IPS DF 6.9 (cell line): ENCODE measurements around the gene FOXK1.

Experiments used
- DNase-seq: peaks from one replicate; pipeline ENCODE4 v3.0.0-alpha.2; 2013; ENCODE audit warnings: low read depth, low spot score
- H3K27ac ChIP-seq: one replicate; pipeline ENCODE4 v1.5.1; 2013; ENCODE audit warnings: low read length, control low read depth
- H3K27me3 ChIP-seq: 2 replicates; pipeline ENCODE4 v1.6.1; 2013; ENCODE audit warnings: mild to moderate bottlenecking, low read length; ENCODE audit not compliant: control insufficient read depth, insufficient read depth
- H3K36me3 ChIP-seq: 2 replicates; pipeline ENCODE4 v1.6.1; 2013; ENCODE audit warnings: low read length; ENCODE audit not compliant: control insufficient read depth, insufficient read depth
- H3K4me1 ChIP-seq: 2 replicates; pipeline ENCODE4 v1.6.1; 2013; ENCODE audit warnings: low read length; ENCODE audit not compliant: control insufficient read depth, insufficient read depth
- H3K4me3 ChIP-seq: 2 replicates; pipeline ENCODE4 v1.5.1; 2013; ENCODE audit warnings: mild to moderate bottlenecking, low read length
- H3K9me3 ChIP-seq: 2 replicates; pipeline ENCODE4 v1.6.1; 2013; ENCODE audit warnings: low read length, inconsistent platforms; ENCODE audit not compliant: control insufficient read depth, insufficient read depth
- WGBS: extraction: QIAGEN DNeasy Blood & Tissue Kit; methylation state at CpG from one replicate; pipeline ENCODE4 v1.1.7; 2013; ENCODE audit warnings: mixed read lengths, missing lambda C conversion rate; ENCODE audit not compliant: insufficient read length, insufficient coverage; 5-methylcytosine and 5-hydroxymethylcytosine counted together

The FOXK1 gene

GRCh38 chr7:4808565-4808964, 126.5 kb downstream of the FOXK1 start:
- H3K4me1 ChIP-seq = no peaks in the 10 kb centered on the region
- no CpG with 5 or more reads among the region's 37 CpGs for WGBS
- no peak for DNase-seq
- no peaks in the 10 kb centered on the region for H3K27me3 ChIP-seq
- peaks cover 2% of the 10 kb centered on the region; the same call in 1 of the 2 replicates for H3K9me3 ChIP-seq
- H3K27ac ChIP-seq = no peak overlapping the region
- no peaks in the 10 kb centered on the region for H3K36me3 ChIP-seq
- no peak overlapping the region for H3K4me3 ChIP-seq

GRCh38 chr7:4809091-4809591, 127.0 kb downstream of the FOXK1 start:
- DNase-seq = no peak
- Histone ChIP-seq H3K4me3 (no peak overlapping the region), H3K27me3 (no peaks in the 10 kb centered on the region), H3K27ac (no peak overlapping the region), H3K36me3 (no peaks in the 10 kb centered on the region), H3K4me1 (no peaks in the 10 kb centered on the region), H3K9me3 (peaks cover 2% of the 10 kb centered on the region; the same call in 1 of the 2 replicates)
- no CpG with 5 or more reads among the region's 38 CpGs for WGBS

- no peaks in the 10 kb centered on the region for H3K36me3 ChIP-seq
- H3K9me3 ChIP-seq = peaks cover 2% of the 10 kb centered on the region; the same call in 1 of the 2 replicates
- no CpG with 5 or more reads among the region's 14 CpGs for WGBS
- no peak overlapping the region for H3K27ac ChIP-seq
- H3K4me3 ChIP-seq = no peak overlapping the region
- no peaks in the 10 kb centered on the region for H3K4me1 ChIP-seq
- H3K27me3 ChIP-seq = no peaks in the 10 kb centered on the region
- DNase-seq = no peak
These were observed 127.6 kb downstream of the FOXK1 start for GRCh38 chr7:4809666-4810065.

GRCh38 chr7:4814433-4814832, 132.3 kb downstream of the FOXK1 start:
- H3K27me3 ChIP-seq = no peaks in the 10 kb centered on the region
- no peaks in the 10 kb centered on the region for H3K36me3 ChIP-seq
- H3K9me3 ChIP-seq = peaks cover 4% of the 10 kb centered on the region; the same call in 1 of the 2 replicates
- no peak overlapping the region for H3K4me3 ChIP-seq
- no peaks in the 10 kb centered on the region for H3K4me1 ChIP-seq
- no peak for DNase-seq
- no CpG with 5 or more reads among the region's 14 CpGs for WGBS
- H3K27ac ChIP-seq = no peak overlapping the region

- Histone ChIP-seq H3K27ac (no peak overlapping the region), H3K4me3 (no peak overlapping the region), H3K27me3 (no peaks in the 10 kb centered on the region), H3K4me1 (no peaks in the 10 kb centered on the region), H3K9me3 (peaks cover 4% of the 10 kb centered on the region; the same call in 1 of the 2 replicates), H3K36me3 (no peaks in the 10 kb centered on the region)
- DNase-seq = no peak
- WGBS = no CpG with 5 or more reads among the region's 14 CpGs
These were observed 133.0 kb downstream of the FOXK1 start for GRCh38 chr7:4815121-4815520.

- peaks cover 4% of the 10 kb centered on the region; the same call in 1 of the 2 replicates for H3K9me3 ChIP-seq
- no peaks in the 10 kb centered on the region for H3K4me1 ChIP-seq
- no CpG with 5 or more reads among the region's 38 CpGs for WGBS
- no peak overlapping the region for H3K27ac ChIP-seq
- H3K27me3 ChIP-seq = no peaks in the 10 kb centered on the region
- no peaks in the 10 kb centered on the region for H3K36me3 ChIP-seq
- no peak for DNase-seq
- H3K4me3 ChIP-seq = no peak overlapping the region
These were observed 133.7 kb downstream of the FOXK1 start for GRCh38 chr7:4815609-4816418.

GRCh38 chr7:4816419-4817080, 134.5 kb downstream of the FOXK1 start:
- no CpG with 5 or more reads among the region's 26 CpGs for WGBS
- no peaks in the 10 kb centered on the region for H3K27me3 ChIP-seq
- no peak overlapping the region for H3K4me3 ChIP-seq
- H3K27ac ChIP-seq = no peak overlapping the region
- peaks cover 4% of the 10 kb centered on the region; the same call in 1 of the 2 replicates for H3K9me3 ChIP-seq
- H3K36me3 ChIP-seq = no peaks in the 10 kb centered on the region
- DNase-seq = no peak
- no peaks in the 10 kb centered on the region for H3K4me1 ChIP-seq

GRCh38 chr7:4817178-4817901, 135.2 kb downstream of the FOXK1 start:
- Histone ChIP-seq H3K27ac (no peak overlapping the region), H3K36me3 (no peaks in the 10 kb centered on the region), H3K27me3 (no peaks in the 10 kb centered on the region), H3K9me3 (peaks cover 2% of the 10 kb centered on the region; the same call in 1 of the 2 replicates), H3K4me3 (no peak overlapping the region), H3K4me1 (no peaks in the 10 kb centered on the region)
- no peak for DNase-seq
- no CpG with 5 or more reads among the region's 38 CpGs for WGBS

- H3K36me3 ChIP-seq = no peaks in the 10 kb centered on the region
- DNase-seq = no peak
- no peaks in the 10 kb centered on the region for H3K4me1 ChIP-seq
- no peak overlapping the region for H3K4me3 ChIP-seq
- peaks cover 2% of the 10 kb centered on the region; the same call in 1 of the 2 replicates for H3K9me3 ChIP-seq
- no peaks in the 10 kb centered on the region for H3K27me3 ChIP-seq
- no CpG with 5 or more reads among the region's 32 CpGs for WGBS
- H3K27ac ChIP-seq = no peak overlapping the region
These were observed 136.1 kb downstream of the FOXK1 start for GRCh38 chr7:4818000-4818794.
